ENCODE results near the gene NRXN3. TPM values are rescaled to one million over a fixed set of nuclear protein-coding genes. Genes with fewer than 3 reads are reported as not detected.

Gene NRXN3
- polyA plus RNA-seq, 1 donor from 2014 or later = 110 TPM

- Histone ChIP-seq H3K9ac (ENCODE audit: low read length) (no peak overlapping the region), H3K27ac (ENCODE audit: low read length) (no peak overlapping the region), H3K27me3 (ENCODE audit: insufficient read depth, low read depth, low read length) (no peaks in the 10 kb centered on the region), H3K4me2 (ENCODE audit: low read length) (no peak overlapping the region), H3K79me2 (replicated peaks; ENCODE audit: insufficient read depth, low read length) (no peaks in the 10 kb centered on the region), H4K20me1 (ENCODE audit: insufficient read depth) (no peaks in the 10 kb centered on the region), H3K9me3 (ENCODE audit: low read length) (no peaks in the 10 kb centered on the region), H3K9me2 (ENCODE audit: insufficient read depth, low read length) (no peaks in the 10 kb centered on the region), H2AFZ (ENCODE audit: low read depth, low read length) (no peak overlapping the region), H3K36me3 (ENCODE audit: insufficient read depth, low read length) (no peaks in the 10 kb centered on the region), H3K4me3 (ENCODE audit: low read length) (no peak overlapping the region), H3F3A (ENCODE audit: insufficient read depth, low read length, poor library complexity, severe bottlenecking) (no peaks in the 10 kb centered on the region)
- TF ChIP-seq POLR2AphosphoS5 (IDR thresholded peaks at IDR 0.05) = no peak
- TF ChIP-seq TAF1 (IDR thresholded peaks at IDR 0.05; ENCODE audit: low read depth) = no peak
- TF ChIP-seq MXI1 (conservative IDR thresholded peaks at IDR 0.05; ENCODE audit: poor library complexity, severe bottlenecking) = no peak
- TF ChIP-seq EP300 (conservative IDR thresholded peaks at IDR 0.05; ENCODE audit: poor library complexity, severe bottlenecking) = no peak
- TF ChIP-seq RAD21 (conservative IDR thresholded peaks at IDR 0.05) = no peak
- no peak for TF ChIP-seq CTCF (IDR thresholded peaks at IDR 0.05; ENCODE audit: poor library complexity, severe bottlenecking)
- TF ChIP-seq EZH2 (IDR thresholded peaks at IDR 0.05; ENCODE audit: borderline replicate concordance, insufficient read depth, low read length, poor library complexity, severe bottlenecking) = no peak
- no peak for TF ChIP-seq REST (IDR thresholded peaks at IDR 0.05; ENCODE audit: borderline replicate concordance)
- TF ChIP-seq SMC3 (conservative IDR thresholded peaks at IDR 0.05; ENCODE audit: poor library complexity) = no peak
Observed at GRCh38 chr14:79196216-79196615, 1026.0 kb downstream of the NRXN3 start.

- H3K27me3 ChIP-seq (ENCODE audit: insufficient read depth, low read depth, low read length) = no peaks in the 10 kb centered on the region
- no peaks in the 10 kb centered on the region for H3K36me3 ChIP-seq (ENCODE audit: insufficient read depth, low read length)
- no peaks in the 10 kb centered on the region for H4K20me1 ChIP-seq (ENCODE audit: insufficient read depth)
- H3K4me2 ChIP-seq (ENCODE audit: low read length) = no peak overlapping the region
- H3K9me3 ChIP-seq (ENCODE audit: low read length) = no peaks in the 10 kb centered on the region
- TF ChIP-seq EZH2 (IDR thresholded peaks at IDR 0.05; ENCODE audit: borderline replicate concordance, insufficient read depth, low read length, poor library complexity, severe bottlenecking) = no peak
- H3K9me2 ChIP-seq (ENCODE audit: insufficient read depth, low read length) = no peaks in the 10 kb centered on the region
- no peak overlapping the region for H3K9ac ChIP-seq (ENCODE audit: low read length)
- no peak overlapping the region for H3K27ac ChIP-seq (ENCODE audit: low read length)
- no peaks in the 10 kb centered on the region for H3F3A ChIP-seq (ENCODE audit: insufficient read depth, low read length, poor library complexity, severe bottlenecking)
- no peak overlapping the region for H3K4me3 ChIP-seq (ENCODE audit: low read length)
- no peak overlapping the region for H2AFZ ChIP-seq (ENCODE audit: low read depth, low read length)
- H3K79me2 ChIP-seq (replicated peaks; ENCODE audit: insufficient read depth, low read length) = no peaks in the 10 kb centered on the region
Observed at GRCh38 chr14:79197516-79197915, 1027.3 kb downstream of the NRXN3 start.

- no peak overlapping the region for H3K4me3 ChIP-seq (ENCODE audit: low read length)
- no peaks in the 10 kb centered on the region for H3K36me3 ChIP-seq (ENCODE audit: insufficient read depth, low read length)
- no peaks in the 10 kb centered on the region for H3K79me2 ChIP-seq (replicated peaks; ENCODE audit: insufficient read depth, low read length)
- H3K9me3 ChIP-seq (ENCODE audit: low read length) = no peaks in the 10 kb centered on the region
- no peaks in the 10 kb centered on the region for H3K9me2 ChIP-seq (ENCODE audit: insufficient read depth, low read length)
- no peak overlapping the region for H2AFZ ChIP-seq (ENCODE audit: low read depth, low read length)
- no peak overlapping the region for H3K9ac ChIP-seq (ENCODE audit: low read length)
- TF ChIP-seq CTCF (IDR thresholded peaks at IDR 0.05; ENCODE audit: poor library complexity, severe bottlenecking) (no peak), MXI1 (conservative IDR thresholded peaks at IDR 0.05; ENCODE audit: poor library complexity, severe bottlenecking) (no peak), RAD21 (conservative IDR thresholded peaks at IDR 0.05) (no peak), EP300 (conservative IDR thresholded peaks at IDR 0.05; ENCODE audit: poor library complexity, severe bottlenecking) (no peak), SMC3 (conservative IDR thresholded peaks at IDR 0.05; ENCODE audit: poor library complexity) (no peak), POLR2AphosphoS5 (IDR thresholded peaks at IDR 0.05) (no peak), TAF1 (IDR thresholded peaks at IDR 0.05; ENCODE audit: low read depth) (no peak), EZH2 (IDR thresholded peaks at IDR 0.05; ENCODE audit: borderline replicate concordance, insufficient read depth, low read length, poor library complexity, severe bottlenecking) (no peak), REST (IDR thresholded peaks at IDR 0.05; ENCODE audit: borderline replicate concordance) (no peak)
- H3K27ac ChIP-seq (ENCODE audit: low read length) = no peak overlapping the region
- no peaks in the 10 kb centered on the region for H3K27me3 ChIP-seq (ENCODE audit: insufficient read depth, low read depth, low read length)
- no peaks in the 10 kb centered on the region for H4K20me1 ChIP-seq (ENCODE audit: insufficient read depth)
- H3F3A ChIP-seq (ENCODE audit: insufficient read depth, low read length, poor library complexity, severe bottlenecking) = no peaks in the 10 kb centered on the region
- no peak overlapping the region for H3K4me2 ChIP-seq (ENCODE audit: low read length)
Observed at GRCh38 chr14:79199217-79199616, 1029.0 kb downstream of the NRXN3 start.
